NCI-H82 treated with DMSO at 0.1 percent for 48 hours (cell line): ENCODE measurements around the gene LMO1.
A peak's percentile ranks its signal among the peaks of the same experiment; 100 is the strongest.

Source experiments
- DNase-seq: peaks from one replicate; lab custom pipeline; 2025; ENCODE audit not compliant: unreplicated experiment; lab: John Stamatoyannopoulos, UW

The LMO1 gene

DNA sequence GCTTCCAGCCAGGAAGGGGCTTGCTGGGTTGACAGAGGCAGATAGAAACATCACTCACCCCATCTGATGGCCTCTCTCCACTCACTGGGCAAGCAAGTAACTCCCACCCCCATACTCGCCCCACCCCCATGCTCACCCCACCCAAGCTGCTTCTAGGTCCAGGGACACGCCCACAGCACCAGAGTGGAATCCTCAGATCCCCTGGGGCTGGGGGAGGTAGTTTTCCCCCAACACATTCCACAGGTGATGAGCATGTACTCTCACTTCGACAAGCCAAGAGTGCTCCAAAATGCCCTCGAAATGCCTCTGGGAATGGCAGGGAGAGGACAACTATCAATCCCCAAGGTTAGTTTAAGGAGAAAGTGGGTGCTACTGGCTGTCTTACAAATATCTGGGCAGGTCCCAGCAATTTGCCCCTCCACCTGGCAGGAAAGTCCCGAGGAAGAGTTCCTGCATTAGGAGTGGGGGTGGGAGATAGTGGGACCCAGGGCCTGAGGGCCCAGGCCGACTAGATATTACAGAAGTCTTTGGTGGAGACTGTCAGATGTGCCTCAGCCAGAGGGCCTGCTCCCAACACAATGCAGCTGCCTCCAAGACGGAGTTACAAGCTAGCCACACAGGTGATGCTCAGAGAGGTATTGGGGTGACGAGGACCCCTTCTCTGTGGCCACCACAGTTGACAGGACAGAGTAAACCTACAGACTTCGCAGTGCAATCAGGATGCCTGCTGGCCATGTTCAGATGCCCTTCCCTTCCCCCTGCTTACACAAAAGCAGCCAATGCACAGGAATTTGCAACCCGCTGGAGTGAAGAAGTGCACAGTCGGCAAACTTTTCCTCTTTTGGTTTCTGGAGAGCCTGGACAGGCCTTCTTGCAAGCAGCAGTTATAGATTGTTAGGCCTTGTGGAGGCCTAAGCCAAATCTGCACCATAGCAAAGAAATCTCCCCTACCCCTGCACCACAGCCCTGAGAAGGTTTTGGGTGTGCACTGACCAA, 2.9 kb upstream of the LMO1 start:
- DNase-seq: no peak

DNA sequence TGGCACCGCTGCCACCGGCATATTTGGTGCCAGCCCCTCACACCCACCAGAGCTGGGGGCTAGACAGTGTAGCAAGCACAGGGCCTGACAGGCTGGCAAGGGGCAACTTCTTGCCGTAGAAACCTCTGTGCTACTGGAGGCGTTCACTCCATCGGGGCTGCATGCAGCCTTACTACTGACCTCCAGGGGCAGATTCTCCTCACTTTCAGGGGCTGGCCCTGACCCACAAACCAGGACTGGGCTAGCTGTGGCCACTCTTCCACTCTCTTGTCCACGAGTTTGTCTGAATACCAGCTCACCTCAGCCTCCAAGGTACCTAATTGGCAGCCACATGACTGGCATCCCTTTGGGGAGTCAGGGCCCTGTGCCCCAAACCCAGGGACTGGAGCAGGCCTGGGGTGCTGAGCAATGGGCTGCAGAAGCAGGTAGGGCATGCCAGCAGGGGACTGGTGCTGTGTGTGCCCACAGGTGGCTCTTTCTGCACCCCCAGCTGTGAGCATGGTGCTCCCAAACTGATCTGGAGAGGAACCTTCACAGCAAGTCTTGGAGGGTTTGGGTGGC, 2.1 kb upstream of the LMO1 start:
- DNase-seq: no peak

DNA sequence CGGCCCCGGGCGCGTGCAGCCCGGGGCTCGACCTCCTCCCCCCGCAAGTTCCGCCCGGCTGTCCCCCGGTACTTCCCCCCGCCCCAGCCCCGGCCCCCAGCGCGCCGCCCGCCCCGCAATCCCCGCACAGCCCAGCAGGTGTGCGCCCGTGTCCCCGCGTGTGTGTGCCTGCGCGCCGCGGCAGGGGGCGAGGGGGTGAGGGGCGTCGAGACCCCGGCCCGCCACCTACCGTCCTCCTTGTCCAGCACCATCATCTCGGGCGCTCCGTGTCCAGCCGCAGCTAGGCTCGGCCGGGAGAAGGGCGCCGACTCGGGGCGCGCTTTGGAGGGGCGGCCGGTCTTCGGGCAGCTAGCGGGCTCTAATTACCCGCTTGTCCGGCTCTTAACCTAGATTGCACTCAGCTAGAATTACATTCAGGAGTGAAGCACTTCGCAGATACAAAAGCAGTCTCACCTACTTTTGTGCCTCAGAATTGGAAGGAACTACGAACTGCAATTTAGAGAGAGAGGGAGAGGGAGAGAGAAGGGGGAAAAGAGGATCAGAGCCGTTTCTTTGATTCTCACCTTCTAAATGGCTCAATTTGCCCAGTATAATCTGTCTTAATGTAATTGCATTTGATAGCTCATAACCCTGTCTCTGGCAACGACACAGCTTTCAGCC, 439 bp downstream of the LMO1 start:
- DNase-seq: peak; percentile 58

DNA sequence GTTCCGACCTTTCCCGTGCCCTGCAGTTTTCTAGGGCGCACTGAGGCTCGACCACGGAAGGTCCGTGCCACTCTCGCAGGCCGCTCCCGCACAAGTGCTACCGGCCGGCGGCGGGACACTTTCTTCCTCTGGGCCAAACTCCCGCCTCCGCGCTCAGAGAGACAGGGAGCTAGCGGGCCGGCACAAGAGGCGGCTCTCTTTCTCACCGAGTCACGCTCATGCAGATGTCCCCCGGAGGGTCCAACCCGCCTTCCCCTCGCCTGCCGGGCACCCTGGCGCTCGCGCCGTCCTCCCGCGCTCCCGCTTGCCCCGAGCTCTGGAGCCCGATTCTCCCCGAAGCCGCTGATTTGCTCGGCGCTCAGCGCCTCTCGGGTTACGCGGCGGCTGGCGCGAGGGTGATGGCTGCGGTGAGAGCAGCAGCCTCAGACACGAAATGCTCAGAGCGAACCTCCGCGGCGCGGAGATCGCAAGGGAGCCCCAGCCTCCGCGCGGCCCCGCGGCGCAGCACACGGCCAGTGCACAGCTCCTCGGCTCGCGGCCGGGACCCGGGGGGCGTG, 1.0 kb downstream of the LMO1 start:
- no peak for DNase-seq

DNA sequence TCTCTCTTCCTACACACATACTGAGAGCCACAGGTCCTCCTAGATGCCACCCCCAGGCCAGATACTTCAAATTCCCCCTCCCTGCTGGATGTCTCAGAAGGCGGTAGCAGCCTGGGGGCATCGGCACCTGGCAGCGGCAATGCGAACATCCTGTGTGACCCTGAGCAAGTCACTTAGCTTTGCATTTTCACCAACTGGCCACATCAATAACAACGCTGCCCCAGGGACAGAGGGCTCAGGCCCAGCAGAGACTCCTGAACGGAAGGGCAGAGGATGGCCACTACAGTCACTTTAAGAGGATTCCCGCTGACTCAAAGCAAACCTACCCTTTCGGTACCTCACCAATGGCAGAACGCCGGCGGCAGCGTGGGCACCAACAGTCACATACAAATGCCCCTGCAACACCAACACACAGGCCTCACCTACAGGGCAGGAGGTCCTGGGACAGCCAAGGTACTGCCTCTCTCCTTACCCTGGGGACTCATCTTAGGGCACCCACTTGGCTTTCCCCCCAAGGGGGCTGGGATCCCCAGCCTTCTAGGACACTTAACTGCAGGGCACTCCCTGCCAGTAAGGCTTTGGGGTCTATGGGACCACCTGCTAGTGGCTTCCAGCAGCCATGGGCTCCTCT, 1.6 kb downstream of the LMO1 start:
- DNase-seq: no peak

DNA sequence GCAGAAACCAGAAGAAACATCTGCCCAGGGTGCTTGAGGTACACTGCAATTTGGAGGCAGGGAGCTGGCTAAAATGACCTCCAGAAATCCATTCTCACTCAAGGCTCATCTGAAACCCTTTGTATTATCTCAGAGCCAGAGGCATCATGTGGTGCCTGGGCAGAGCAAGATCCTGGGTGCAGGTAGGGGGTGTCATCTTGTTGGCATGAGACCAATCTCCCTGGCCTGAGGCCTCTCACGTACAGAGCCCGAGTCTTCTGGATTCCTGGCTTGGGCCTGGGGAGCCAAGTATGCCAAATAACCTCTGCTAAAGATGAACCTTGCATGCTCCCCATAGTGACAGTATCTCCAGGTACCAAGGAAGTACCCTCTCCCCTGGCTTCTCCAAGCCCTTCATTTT, 2.4 kb downstream of the LMO1 start:
- no peak for DNase-seq

DNA sequence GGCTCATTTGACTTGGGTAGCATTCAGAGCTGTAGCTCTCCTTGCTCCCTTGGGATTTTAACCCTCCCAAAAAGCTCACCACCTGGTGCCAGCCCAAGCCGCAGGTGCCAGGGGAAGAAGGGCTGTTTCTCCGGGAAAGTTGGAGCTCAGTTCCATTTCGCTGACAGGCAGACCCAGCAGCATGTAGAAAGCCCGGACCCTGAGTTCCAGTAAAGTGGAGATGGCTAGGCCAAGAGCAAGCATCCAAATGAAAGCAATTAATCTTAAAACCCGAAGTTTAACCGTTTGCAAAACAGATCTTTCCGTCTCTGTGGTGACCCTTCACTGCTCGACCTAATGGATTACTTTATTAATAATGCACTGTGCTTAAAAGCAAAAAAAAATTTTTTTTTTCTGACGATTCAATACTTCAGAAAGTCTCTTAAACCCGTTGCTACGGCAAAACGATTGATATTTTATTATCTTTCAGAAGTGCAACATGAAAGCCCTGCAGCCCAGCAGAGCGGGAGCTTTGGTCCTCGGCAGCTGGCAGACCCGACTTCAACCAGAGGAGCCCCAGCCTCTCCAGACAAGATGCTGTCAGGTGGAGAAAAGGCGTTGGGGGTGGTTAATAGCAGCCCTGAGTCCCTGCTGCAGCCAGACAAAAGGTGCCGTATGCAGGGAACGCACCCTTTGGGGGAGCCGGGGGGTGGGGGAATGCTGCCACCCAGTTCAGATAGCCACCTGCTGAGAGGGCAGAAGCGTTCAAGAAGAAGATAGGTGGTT, 3.3 kb downstream of the LMO1 start:
- DNase-seq: no peak

DNA sequence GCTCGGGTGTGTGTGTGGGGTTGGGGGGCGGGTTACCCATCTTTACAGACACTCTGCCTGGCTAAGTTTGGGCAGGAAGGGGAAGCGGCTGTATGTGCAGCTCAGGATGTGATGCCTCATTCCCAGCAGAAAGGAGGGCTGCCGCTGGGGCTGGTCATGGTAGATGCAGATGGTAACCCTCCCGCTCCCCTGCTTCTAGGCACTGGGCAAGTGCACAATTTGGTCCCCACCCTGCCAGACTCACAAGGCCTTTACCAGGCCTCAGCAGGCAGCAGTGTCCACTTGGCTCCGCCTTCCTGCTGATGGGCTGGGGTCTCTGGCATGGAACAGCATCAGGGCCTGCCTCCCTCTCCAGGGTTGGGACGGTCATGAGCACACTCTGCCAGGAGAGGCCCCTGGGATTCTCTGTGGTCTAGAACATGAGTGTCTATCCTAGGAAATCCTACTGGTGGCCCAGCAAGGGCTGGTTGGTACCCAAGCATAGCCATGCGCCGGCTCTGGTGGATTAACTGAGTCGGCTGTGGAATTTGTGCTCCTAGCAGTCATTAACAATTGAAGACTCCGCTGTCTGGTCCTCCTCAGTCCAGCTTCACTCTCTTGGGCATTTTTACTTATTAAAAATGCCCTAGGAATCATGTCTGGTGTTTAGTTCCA, 4.2 kb downstream of the LMO1 start:
- no peak for DNase-seq

DNA sequence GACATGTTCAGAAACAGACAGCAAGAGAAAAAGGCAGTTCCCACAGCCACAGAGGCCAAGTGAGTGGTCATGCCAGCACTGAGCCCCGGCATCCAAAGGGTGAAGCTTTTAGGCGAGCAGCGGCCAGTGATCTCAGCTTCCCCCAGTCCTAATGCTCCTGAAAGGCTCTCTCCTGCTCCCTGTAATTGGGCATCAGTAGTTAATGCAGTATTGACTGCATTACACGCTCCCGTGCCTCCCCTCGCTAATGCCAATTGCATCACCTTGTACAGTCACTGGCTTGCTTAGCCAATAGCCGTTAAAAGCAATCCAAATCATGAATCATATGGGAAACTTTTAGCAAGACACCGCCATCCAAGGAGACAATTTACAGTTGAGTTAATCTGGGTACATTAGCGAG, 4.9 kb downstream of the LMO1 start:
- no peak for DNase-seq

DNA sequence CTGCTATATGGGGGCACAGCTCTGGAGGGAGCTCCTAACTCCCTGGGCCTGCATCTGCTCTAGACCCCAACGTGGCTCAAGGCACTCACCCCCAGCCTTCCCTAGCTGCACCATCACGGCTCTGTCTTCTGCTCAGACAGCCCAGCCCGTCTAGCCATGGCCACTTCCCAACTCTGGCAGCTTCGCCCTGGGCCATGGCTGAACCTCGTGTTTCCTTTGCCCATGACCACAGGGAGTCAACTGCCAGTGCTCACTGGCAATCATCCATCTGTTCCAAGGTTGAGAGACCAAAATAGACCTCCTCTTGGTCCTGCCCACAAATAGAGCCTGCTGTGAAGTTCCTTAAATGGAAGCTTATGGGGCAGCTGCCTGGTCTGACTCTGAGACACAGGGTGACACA, 5.4 kb downstream of the LMO1 start:
- no peak for DNase-seq

DNA sequence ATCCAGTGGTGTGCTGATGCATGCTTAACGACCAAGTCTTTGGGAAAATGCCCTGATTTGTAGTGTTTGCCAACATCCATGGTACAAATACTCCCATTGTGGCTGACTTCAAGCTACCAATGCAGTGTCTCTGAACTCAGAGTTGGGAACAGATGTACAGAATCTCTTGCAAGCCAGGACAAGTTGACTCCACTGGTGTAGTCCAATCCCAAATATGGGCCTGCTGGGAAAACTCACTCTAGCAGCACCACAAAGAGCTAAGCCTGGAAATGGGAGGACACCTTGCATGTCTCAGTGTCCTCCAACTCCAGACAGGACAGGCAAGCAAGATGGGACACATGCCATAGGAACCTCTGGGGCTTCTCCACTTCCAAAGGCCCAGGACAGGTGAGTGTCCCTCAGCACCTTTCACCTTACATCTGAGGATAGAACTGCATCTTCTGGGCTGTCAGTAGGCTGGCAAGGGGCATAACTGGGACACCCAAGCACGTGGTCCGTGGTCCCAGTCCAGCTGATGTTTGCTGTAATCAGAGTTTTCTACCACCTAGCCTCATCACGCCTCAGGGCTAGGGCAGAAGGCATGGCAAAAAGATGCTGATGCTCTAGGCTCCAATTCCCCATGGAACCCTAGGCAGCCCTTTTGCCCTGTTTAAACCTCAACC, 6.5 kb downstream of the LMO1 start:
- no peak for DNase-seq

DNA sequence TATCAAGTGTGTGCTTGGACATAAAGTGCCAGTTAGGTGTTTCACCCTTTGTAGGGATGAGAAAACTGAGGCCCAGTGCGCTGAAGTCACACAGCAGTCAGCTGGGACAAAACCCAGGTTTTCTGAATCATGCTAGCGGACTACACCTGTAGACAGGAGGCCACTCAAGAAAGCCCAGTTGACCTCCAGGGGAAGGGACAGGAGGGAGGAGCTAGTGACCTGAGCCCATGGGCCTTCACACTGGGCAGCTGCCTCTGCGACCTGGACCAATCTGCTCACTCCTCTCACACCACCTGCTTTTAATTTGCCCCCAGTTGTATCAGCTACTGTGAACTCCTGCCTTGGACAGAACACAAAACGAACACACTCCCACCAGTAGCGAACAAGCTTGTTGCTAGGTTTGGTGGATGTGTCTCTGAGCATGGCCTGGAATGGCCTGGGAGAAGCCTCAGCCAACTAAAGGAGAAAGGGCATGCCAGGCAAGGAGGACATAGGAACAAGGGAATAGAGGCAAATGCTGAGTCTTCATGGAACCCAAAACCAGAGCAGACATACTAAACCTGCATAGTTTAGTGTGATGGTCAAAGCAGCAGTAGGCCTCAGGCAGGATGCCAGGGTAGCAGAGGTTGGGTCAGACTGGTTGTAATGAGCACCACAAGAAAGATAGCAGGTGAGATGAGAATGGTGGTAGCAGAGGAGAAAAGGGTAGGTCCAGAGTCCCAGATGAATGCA, 7.2 kb downstream of the LMO1 start:
- DNase-seq: no peak

DNA sequence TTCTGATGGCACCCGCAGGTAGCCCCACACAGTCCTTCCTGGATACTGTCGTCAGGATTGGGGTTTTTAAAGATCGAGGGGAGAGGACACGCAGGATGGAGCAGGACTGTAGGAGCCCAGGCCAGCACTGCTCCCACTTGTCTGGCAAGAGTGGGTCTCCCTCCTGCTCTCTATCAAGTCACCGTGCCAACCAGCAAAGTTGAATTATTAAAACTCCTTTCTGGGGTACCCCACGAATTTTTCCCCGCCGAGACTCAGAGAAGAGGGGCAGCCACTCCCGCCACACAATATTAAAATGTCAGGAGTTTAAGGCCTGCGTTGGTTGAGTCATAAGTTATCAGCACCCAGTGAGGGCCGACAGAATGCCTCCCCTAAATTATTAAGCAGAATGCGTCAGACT, 10.1 kb downstream of the LMO1 start:
- no peak for DNase-seq

DNA sequence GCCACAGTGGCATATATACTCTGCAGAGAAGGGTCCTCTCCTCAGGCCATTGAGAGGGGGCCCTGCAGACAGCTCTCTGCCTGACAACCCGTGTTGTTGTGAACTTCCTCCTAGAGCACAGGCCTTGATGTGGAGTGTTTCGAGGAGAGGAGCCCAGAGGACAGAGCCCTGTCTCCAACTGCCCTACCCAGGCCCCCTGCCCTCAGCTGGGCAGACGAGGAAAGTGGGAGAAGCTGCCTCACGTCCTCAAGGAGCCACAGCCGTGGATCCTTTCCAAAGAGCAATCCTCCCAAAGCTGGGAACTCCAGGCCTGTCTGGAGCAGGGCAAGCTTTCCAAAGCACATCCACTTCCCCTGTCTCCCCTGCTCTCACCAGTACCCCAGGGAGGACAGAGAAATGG, 10.7 kb downstream of the LMO1 start:
- DNase-seq: no peak

DNA sequence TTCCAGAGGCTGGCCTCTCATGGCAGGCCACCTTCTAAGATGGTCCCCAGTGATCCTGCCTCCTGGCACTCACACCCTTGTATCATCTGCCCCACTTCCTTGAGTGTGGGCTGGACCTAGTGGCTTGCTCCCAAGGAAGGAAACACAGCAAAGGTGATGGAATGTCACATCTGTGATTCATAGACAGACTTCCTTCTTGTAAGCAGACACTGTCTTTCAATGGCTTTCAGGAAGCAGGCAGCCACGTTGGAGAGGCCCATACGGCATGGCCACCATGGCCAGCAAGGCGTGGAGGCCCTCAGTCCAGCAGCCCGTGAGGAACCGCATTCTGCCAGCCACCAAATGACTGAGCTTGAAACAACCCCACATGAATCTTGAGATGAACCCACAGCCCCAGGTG, 11.3 kb downstream of the LMO1 start:
- DNase-seq: no peak

DNA sequence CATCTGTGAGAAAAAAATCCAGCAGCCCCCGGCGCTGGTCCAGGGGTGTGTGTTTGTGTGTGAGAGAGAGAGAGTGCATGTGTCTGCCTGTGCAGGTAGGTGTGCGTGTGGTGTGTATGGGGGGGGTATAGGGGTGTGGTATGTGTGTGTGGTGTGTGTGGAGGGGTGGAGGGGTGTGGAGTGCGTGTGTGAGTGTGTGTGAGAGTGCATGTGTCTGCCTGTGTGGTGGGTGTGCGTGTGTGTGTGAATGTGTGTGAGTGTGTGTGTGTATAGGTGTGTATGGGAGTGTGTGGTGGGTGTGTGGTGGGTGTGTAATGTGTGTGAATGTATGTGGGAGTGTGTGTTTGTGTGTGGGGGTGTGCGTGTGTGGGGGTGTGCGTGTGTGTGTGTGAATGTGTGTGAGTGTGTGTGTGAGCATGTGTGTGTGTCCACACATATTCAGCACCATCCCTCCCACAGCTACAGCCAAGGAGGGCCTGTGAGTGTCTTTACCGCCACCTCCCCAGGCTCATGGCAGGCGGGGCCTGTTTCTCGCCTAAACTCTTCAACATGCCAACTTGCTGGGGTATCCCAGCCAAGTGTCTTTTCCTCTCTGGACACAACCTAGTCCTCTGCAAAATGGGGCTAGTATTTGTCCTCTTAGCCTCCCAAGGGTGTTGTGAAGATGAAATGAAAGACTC, 11.9 kb downstream of the LMO1 start:
- no peak for DNase-seq

DNA sequence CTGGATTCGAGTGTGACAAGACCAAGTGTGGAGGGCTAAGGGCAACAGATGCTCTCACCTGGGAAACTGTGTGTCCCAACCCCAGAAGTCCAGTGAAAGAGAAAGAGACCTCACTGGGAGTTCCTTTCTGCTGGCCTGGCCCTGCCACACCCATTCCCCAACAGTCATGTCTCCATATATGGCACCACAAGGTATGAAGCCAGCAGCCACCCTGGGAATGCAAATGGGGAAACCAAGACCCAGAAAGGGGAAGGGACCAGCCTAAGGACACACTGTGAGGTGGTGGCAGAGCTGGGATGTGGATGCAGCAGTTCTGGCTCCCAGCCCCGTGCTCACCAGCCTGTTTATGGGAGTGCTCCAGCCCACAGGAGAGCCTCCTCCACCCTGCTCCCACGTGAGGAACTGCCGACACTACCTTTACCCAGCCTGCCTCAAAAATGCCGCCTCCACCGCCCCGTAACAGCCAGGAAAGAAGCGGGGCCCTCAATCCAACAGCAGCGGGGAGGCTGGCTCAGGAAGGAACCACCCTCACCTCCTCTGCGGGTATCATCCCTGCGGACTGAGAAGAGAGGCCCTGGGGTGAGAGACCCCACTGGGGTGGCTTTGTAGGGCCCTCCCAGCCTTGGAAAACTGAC, 12.6 kb downstream of the LMO1 start:
- no peak for DNase-seq

DNA sequence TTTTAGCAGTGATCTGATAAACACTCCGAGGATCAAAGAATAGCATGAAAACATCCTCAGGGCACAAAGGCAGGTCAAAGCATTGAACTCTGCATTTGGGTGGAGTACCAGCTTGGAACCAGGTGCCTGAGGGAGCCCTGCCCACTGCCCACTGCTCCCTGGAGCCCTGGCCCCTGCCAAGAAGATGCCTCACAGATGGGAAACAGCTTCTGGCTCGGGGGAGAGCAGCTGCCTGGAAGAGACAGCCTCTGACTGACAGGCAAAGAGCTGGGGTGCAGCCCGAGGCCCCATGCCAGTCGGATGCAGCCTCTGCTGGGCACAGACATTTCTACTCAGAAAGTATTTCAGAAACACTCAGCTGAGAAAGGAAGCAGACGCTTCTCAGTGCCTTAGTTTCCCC, 13.2 kb downstream of the LMO1 start:
- DNase-seq: no peak
